Ammon's horn (tissue), 1 donor: ENCODE results near the gene XYLT1.

Source experiments
- DNase-seq: peaks from one replicate; pipeline ENCODE4 v3.0.0-alpha.2; 2016; ENCODE audit warnings: low spot score

Gene XYLT1

GRCh38 chr16:17286443-17286842 is 184.3 kb downstream of the XYLT1 start:
- no peak for DNase-seq

GRCh38 chr16:17283016-17283415 is 187.7 kb downstream of the XYLT1 start:
- DNase-seq: peak; percentile 51

GRCh38 chr16:17282247-17282646 is 188.5 kb downstream of the XYLT1 start:
- no peak for DNase-seq

GRCh38 chr16:17281052-17281451 is 189.7 kb downstream of the XYLT1 start:
- DNase-seq: no peak

- DNase-seq: no peak
These were observed 191.8 kb downstream of the XYLT1 start for GRCh38 chr16:17278988-17279387.

- DNase-seq: peak; percentile 56
These were observed 192.8 kb downstream of the XYLT1 start for GRCh38 chr16:17277981-17278381.

GRCh38 chr16:17276610-17277009 is 194.2 kb downstream of the XYLT1 start:
- no peak for DNase-seq

- no peak for DNase-seq
These were observed 194.7 kb downstream of the XYLT1 start for GRCh38 chr16:17276010-17276530.

- no peak for DNase-seq
These were observed 195.4 kb downstream of the XYLT1 start for GRCh38 chr16:17275076-17276009.

- no peak for DNase-seq
These were observed 197.6 kb downstream of the XYLT1 start for GRCh38 chr16:17273142-17273561.

GRCh38 chr16:17272716-17273115 is 198.0 kb downstream of the XYLT1 start:
- no peak for DNase-seq

- peak; percentile 63 for DNase-seq
These were observed 199.1 kb downstream of the XYLT1 start for GRCh38 chr16:17271687-17272086.

- DNase-seq: no peak
These were observed 200.1 kb downstream of the XYLT1 start for GRCh38 chr16:17270683-17271109.

GRCh38 chr16:17270111-17270510 is 200.6 kb downstream of the XYLT1 start:
- no peak for DNase-seq

GRCh38 chr16:17269439-17269838 is 201.3 kb downstream of the XYLT1 start:
- DNase-seq: no peak

GRCh38 chr16:17266608-17267313 is 204.0 kb downstream of the XYLT1 start:
- peak; percentile 71 for DNase-seq

- peak; percentile 14 for DNase-seq
These were observed 205.6 kb downstream of the XYLT1 start for GRCh38 chr16:17265154-17265553.

GRCh38 chr16:17261197-17261858 is 209.4 kb downstream of the XYLT1 start:
- DNase-seq: no peak

GRCh38 chr16:17260276-17260849 is 210.4 kb downstream of the XYLT1 start:
- DNase-seq: no peak

- no peak for DNase-seq
These were observed 210.9 kb downstream of the XYLT1 start for GRCh38 chr16:17259751-17260270.

- peak; percentile 40 for DNase-seq
These were observed 211.7 kb downstream of the XYLT1 start for GRCh38 chr16:17258848-17259713.
